ENCODE data around the gene CSMD2.
"Not testable (repeated sequence)": the region's sequence is repeated elsewhere in the genome, so short reads cannot be mapped to it uniquely, and the experiment has no call there.

The CSMD2 gene

DNA sequence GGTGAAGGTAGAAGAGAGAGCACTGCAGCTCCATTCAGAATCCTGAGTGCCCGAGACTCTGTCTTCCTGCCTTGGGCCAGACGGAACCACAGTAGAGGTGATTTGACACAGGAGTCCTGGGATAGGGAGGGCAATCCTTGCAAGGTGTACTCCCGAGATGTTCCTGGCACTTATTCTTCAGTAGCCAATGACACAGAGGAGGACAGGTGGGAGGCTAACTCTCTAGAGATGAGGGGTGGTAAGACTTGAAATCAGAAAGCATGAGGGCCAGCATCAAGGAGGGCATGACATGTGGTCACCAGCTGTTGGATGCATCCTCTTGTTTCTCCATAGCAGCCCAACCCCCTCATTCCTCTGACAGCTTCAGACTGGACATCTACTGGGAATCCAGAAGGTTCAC, 56.3 kb downstream of the CSMD2 start:
- DNase-seq (ENCODE audit: low spot score): no peak

DNA sequence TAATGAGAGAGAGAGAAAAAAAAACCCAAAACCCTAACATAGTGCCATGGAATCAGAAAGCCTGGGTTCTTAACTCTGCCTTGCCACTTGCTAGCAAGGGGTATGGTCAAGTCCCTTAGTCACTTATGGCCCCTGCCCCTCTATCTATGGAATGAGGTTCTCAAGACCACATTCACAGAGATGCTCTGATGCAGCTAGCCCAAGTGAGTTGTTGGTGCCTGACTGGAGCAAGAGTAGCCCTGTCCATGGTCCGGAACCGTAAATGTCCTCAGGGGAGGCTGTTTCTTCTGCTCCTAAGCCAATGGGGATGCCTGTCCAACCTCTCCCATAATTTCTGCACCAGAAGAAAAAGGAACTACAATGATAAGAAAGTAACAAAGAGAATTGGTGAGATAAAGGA, 56.8 kb downstream of the CSMD2 start:
- no peaks in the 10 kb centered on the region for H3K9me3 Mint-ChIP-seq
- H3K27ac Mint-ChIP-seq: no peak overlapping the region
- no peaks in the 10 kb centered on the region for H3K36me3 Mint-ChIP-seq (ENCODE audit: low read depth)
- no peaks in the 10 kb centered on the region for H3K4me1 Mint-ChIP-seq (ENCODE audit: low read depth)
- no peaks in the 10 kb centered on the region for H3K27me3 Mint-ChIP-seq (ENCODE audit: low read depth)
- DNase-seq (ENCODE audit: low spot score): no peak
- no peak overlapping the region for H3K4me3 Mint-ChIP-seq

More for the DNA sequence above, 56.3 kb downstream of the CSMD2 start:
- Mint-ChIP-seq H3K36me3 (ENCODE audit: low read depth) (no peaks in the 10 kb centered on the region), H3K9me3 (no peaks in the 10 kb centered on the region), H3K27ac (no peak overlapping the region), H3K4me1 (ENCODE audit: low read depth) (no peaks in the 10 kb centered on the region), H3K4me3 (no peak overlapping the region), H3K27me3 (ENCODE audit: low read depth) (no peaks in the 10 kb centered on the region)

DNA sequence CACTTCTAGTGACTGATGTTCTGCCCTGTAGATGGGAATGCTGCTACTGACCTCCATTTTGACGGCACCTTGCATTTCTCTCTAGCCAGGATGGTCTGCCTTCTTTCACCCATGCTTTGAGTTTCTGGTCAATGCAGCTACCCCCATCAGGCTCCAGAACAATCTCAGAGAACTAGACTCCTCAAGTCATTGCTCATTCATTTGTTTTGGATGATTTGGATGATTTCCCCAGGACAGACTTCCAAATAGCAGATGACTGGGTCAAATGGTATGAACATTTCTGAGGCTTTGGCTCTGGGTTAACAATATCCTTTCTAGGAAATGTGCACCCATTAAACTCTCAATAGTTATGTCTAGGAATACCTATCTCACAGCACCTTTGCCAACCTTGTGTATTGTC, 63.9 kb downstream of the CSMD2 start:
- no peaks in the 10 kb centered on the region for H3K36me3 Mint-ChIP-seq (ENCODE audit: low read depth)
- no peak overlapping the region for H3K27ac Mint-ChIP-seq
- H3K27me3 Mint-ChIP-seq (ENCODE audit: low read depth): no peaks in the 10 kb centered on the region
- no peaks in the 10 kb centered on the region for H3K9me3 Mint-ChIP-seq
- no peaks in the 10 kb centered on the region for H3K4me1 Mint-ChIP-seq (ENCODE audit: low read depth)
- no peak overlapping the region for H3K4me3 Mint-ChIP-seq
- no peak for DNase-seq (ENCODE audit: low spot score)

DNA sequence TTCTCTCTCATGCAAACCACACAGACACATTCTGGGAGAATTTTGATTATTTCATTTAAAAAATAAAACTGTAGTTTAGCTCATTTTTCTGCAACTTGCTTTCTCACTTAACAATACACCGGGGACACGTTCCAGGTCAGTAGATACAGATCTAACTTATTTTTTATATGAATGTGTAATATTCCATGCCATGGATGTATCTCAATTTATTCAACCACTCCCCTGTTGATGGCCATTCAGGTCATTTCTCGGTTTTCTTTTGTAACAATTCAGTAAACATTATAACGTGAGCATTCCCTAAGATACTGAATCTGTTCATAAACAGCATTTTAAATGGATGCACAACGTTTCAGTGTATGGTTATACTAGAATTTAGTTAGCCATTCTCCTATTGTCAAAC, 64.7 kb downstream of the CSMD2 start:
- Mint-ChIP-seq H3K36me3 (ENCODE audit: low read depth) (no peaks in the 10 kb centered on the region), H3K27me3 (ENCODE audit: low read depth) (no peaks in the 10 kb centered on the region), H3K4me1 (ENCODE audit: low read depth) (no peaks in the 10 kb centered on the region), H3K9me3 (no peaks in the 10 kb centered on the region), H3K4me3 (no peak overlapping the region), H3K27ac (no peak overlapping the region)
- no peak for DNase-seq (ENCODE audit: low spot score)

DNA sequence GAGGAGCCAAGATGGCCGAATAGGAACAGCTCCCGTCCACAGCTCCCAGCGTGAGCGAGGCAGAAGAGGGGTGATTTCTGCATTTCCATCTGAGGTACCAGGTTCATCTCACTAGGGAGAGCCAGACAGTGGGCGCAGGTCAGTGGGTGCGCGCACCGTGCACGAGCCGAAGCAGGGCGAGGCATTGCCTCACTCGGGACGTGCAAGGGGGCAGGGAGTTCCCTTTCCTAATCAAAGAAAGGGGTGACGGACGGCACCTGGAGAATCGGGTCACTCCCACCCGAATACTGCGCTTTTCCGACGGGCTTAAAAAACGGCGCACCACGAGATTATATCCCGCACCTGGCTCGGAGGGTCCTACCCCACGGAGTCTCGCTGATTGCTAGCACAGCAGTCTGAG, 72.6 kb downstream of the CSMD2 start:
- H3K9me3 Mint-ChIP-seq; H3K27me3 Mint-ChIP-seq (ENCODE audit: low read depth); H3K4me1 Mint-ChIP-seq (ENCODE audit: low read depth); H3K36me3 Mint-ChIP-seq (ENCODE audit: low read depth); H3K27ac Mint-ChIP-seq; DNase-seq (ENCODE audit: low spot score); H3K4me3 Mint-ChIP-seq: not testable (repeated sequence)

DNA sequence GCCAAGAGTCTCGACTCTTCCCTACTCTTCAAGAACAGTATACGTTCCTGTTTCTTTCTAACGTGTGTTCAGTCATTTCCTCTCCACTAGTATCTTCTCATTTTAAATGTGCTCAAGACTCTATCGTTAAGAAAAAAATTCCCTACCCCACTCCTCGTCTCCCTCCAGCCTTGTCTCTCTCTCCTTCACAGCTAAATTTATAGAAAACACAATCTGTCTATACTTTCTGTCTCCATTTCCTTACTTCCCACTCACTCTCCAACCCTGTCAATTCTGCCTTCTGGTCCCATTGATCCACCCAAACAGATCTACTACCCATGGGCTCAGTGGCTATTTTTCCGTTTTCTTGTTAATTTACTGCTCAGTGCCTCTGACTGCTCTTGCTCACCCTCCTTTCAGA, 75.3 kb downstream of the CSMD2 start:
- Mint-ChIP-seq H3K9me3 (peaks cover 4% of the 10 kb centered on the region), H3K27ac (no peak overlapping the region), H3K4me3 (no peak overlapping the region), H3K36me3 (ENCODE audit: low read depth) (no peaks in the 10 kb centered on the region), H3K4me1 (ENCODE audit: low read depth) (no peaks in the 10 kb centered on the region), H3K27me3 (ENCODE audit: low read depth) (no peaks in the 10 kb centered on the region)
- no peak for DNase-seq (ENCODE audit: low spot score)

DNA sequence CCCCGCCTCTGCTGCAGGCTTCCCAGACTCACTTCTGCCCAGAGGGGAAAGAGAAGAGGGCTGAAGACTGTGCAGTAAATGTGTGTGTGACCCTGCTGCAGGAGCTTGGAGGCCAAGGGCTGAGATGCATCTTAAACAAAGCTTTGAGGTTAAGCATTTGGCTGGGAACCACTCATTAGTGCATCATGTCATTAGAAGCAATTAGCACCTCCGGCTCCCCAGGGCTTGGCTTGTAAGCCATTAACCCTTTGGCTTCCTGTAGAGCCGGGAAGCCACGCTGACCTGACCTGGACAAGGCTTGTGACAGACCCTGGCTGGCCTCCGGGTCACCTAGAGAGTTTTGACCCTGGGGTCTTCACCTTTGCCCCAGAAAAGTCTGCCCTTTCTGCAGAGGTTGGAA, 77.0 kb downstream of the CSMD2 start:
- H3K27me3 Mint-ChIP-seq (ENCODE audit: low read depth): no peaks in the 10 kb centered on the region
- H3K9me3 Mint-ChIP-seq: peaks cover 4% of the 10 kb centered on the region
- no peaks in the 10 kb centered on the region for H3K4me1 Mint-ChIP-seq (ENCODE audit: low read depth)
- H3K4me3 Mint-ChIP-seq: no peak overlapping the region
- no peak overlapping the region for H3K27ac Mint-ChIP-seq
- no peak for DNase-seq (ENCODE audit: low spot score)
- no peaks in the 10 kb centered on the region for H3K36me3 Mint-ChIP-seq (ENCODE audit: low read depth)

DNA sequence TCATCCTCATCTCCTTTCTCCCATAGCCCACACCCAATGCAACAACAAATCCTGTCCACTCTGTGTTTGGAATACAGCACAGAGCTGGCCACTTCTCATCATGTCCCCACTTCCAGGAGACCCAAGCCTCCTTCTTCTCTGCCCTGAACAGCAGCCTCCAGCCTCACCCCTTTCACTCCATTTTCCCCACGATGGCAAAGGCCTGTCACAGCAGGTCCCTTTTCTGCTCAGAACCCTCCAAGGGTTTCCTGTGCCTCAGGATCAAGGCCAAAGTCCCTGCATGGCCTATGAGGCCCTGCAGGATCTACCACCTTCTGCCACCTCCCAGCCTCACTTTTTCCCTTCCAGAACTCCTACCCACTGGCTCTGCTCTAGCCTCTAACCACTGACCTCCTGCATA, 78.5 kb downstream of the CSMD2 start:
- H3K4me1 Mint-ChIP-seq (ENCODE audit: low read depth): no peaks in the 10 kb centered on the region
- H3K27me3 Mint-ChIP-seq (ENCODE audit: low read depth): no peaks in the 10 kb centered on the region
- H3K36me3 Mint-ChIP-seq (ENCODE audit: low read depth): no peaks in the 10 kb centered on the region
- no peak overlapping the region for H3K27ac Mint-ChIP-seq
- no peak for DNase-seq (ENCODE audit: low spot score)
- no peaks in the 10 kb centered on the region for H3K9me3 Mint-ChIP-seq
- H3K4me3 Mint-ChIP-seq: no peak overlapping the region

DNA sequence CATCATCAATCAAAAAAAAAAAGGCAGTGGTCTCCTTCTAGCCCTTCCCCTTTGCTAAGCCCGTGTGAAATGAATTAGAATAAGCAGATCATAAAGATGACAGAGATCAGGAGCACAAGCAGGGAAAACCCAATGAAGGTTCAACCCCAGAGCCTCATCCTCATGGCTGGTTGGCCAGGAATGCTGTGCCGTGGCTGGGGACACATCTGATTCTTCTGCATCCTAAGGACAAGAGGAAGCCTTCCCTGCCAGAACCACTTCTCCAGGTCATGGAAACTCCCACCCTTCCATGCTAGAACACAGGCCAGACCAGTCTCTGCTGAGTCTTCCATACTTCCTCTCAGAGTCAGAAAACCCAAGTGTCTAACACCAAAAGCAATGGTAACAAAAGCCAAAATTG, 81.1 kb downstream of the CSMD2 start:
- Mint-ChIP-seq H3K9me3 (no peaks in the 10 kb centered on the region), H3K4me3 (no peak overlapping the region), H3K4me1 (ENCODE audit: low read depth) (no peaks in the 10 kb centered on the region), H3K36me3 (ENCODE audit: low read depth) (no peaks in the 10 kb centered on the region), H3K27ac (no peak overlapping the region), H3K27me3 (ENCODE audit: low read depth) (no peaks in the 10 kb centered on the region)
- DNase-seq (ENCODE audit: low spot score): no peak

DNA sequence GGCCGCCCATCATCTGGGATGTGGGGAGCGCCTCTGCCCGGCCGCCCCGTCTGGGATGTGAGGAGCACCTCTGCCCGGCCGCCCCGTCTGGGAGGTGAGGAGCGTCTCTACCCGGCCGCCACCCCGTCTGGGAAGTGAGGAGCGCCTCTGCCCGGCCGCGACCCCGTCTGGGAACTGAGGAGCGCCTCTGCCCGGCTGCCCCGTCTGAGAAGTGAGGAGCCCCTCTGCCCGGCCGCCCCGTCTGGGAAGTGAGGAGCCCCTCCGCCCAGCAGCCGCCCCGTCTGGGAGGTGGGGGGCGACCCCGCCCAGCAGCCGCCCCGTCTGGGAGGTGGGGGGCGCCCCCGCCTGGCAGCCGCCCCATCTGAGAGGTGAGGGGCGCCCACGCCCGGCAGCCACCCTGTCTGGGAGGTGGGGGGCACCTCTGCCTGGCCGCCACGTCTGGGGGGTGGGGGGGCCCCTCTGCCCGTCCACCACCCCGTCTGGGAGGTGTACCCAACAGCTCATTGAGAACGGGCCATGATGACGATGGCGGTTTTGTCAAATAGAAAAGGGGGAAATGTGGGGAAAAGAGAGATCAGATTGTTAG, 82.9 kb downstream of the CSMD2 start:
- not testable (repeated sequence) for H3K4me3 Mint-ChIP-seq; H3K4me1 Mint-ChIP-seq (ENCODE audit: low read depth); H3K27ac Mint-ChIP-seq; DNase-seq (ENCODE audit: low spot score); H3K27me3 Mint-ChIP-seq (ENCODE audit: low read depth); H3K36me3 Mint-ChIP-seq (ENCODE audit: low read depth); H3K9me3 Mint-ChIP-seq

DNA sequence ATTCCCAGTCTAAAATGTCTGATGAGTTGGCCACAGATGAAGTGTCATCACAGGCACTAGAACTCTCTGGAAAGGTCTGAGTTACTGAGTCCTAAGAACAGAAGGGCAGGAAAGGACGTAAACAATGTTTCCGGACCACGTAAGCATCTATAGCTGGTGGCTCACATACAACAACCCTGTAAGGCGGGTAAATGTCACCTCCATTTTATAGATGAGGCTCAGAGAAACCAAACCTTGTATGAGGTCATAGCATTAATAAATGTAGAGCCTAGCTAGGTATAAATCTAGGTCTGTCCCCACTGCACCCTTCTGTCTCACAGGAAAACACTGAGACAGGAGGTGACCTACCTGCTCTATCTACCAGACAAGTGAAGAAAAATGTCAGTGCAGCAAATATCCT, 86.6 kb downstream of the CSMD2 start:
- Mint-ChIP-seq H3K9me3 (no peaks in the 10 kb centered on the region), H3K27me3 (ENCODE audit: low read depth) (no peaks in the 10 kb centered on the region), H3K36me3 (ENCODE audit: low read depth) (no peaks in the 10 kb centered on the region), H3K27ac (no peak overlapping the region), H3K4me1 (ENCODE audit: low read depth) (no peaks in the 10 kb centered on the region), H3K4me3 (no peak overlapping the region)
- DNase-seq (ENCODE audit: low spot score): no peak

DNA sequence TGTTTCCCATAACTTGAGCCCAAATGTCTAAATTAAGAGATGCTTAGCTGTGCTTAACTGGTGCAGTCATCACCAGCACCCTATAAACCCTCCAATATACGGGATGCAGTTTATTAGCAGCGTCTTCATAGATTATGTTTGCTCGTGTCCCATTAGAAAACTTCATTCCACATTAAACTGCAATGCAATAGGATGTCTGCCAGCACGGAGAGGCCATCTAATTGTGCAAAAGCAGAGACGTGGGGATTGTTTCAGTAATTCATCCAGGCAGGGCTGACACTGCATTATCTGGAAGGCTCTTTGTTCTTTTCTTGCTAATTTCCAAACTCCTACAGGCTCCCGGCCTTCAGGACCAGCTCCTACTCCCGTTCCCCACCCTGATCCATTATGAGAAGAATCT, 89.5 kb downstream of the CSMD2 start:
- Mint-ChIP-seq H3K9me3 (no peaks in the 10 kb centered on the region), H3K4me1 (ENCODE audit: low read depth) (no peaks in the 10 kb centered on the region), H3K27me3 (ENCODE audit: low read depth) (no peaks in the 10 kb centered on the region), H3K27ac (no peak overlapping the region), H3K4me3 (no peak overlapping the region), H3K36me3 (ENCODE audit: low read depth) (no peaks in the 10 kb centered on the region)
- no peak for DNase-seq (ENCODE audit: low spot score)

DNA sequence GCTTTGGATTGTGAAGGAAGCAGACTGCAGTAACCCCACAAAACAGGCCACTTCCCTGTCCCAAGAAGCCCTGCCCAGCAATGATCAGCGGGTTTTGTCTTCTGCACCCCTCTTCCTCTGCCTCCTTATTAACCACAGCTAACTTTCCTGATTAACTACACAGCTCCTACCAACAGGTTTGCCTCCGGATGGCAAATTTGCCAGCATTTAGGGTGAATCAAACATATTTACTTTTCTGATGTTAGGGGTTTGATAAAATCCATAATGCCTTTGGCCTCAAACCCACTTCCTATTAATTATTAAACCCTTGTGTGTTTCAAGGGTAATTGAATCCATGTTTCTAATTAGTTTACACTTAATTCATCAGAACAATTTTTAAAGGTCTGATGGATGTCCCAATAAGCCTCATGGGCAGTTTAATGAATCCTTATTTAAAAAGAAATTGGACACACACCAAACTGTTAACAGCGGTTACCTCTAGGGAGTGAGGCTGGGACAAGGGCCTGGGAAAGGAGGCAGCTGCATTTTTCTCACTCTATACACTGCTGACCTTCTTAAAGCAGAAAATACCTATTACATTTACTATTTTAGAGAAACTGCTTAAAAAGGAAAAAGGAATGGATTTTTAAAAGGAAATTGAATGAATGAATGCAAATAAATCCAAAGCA, 91.9 kb downstream of the CSMD2 start:
- no peak overlapping the region for H3K4me3 Mint-ChIP-seq
- no peaks in the 10 kb centered on the region for H3K27me3 Mint-ChIP-seq (ENCODE audit: low read depth)
- H3K4me1 Mint-ChIP-seq (ENCODE audit: low read depth): no peaks in the 10 kb centered on the region
- no peaks in the 10 kb centered on the region for H3K36me3 Mint-ChIP-seq (ENCODE audit: low read depth)
- DNase-seq (ENCODE audit: low spot score): no peak
- no peak overlapping the region for H3K27ac Mint-ChIP-seq
- no peaks in the 10 kb centered on the region for H3K9me3 Mint-ChIP-seq

DNA sequence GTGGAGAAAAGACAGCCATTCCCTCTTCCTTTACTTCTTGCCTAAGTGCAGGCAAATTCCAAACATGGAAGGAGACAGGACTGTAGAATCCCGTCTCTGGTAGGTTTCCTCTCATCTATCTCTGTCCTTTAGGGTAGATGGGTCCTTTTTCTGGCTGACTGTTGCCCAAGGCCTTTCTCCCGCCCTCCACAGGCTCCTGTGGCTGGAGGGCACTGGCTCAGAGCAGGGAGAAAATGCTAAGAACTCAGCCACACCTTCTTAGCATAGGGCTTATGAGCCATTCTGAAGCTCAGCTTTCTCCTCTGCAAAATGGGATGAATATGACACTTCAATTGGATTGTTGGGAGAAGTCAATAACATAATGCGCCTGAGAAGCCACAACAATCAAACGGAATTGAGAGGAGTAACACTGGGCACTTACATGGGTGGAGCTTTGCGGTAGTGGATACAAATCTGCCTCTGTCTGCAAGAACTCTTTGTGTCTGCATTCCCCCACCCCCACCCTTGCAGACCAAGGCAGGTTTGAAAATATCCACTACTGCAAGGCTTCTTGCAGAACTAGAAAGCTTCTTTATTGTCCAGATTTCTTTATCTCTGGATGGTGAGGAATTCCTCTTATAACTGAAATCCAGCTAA, 94.7 kb downstream of the CSMD2 start:
- Mint-ChIP-seq H3K4me1 (ENCODE audit: low read depth) (no peaks in the 10 kb centered on the region), H3K9me3 (no peaks in the 10 kb centered on the region), H3K27me3 (ENCODE audit: low read depth) (no peaks in the 10 kb centered on the region), H3K4me3 (no peak overlapping the region), H3K27ac (no peak overlapping the region), H3K36me3 (ENCODE audit: low read depth) (no peaks in the 10 kb centered on the region)
- no peak for DNase-seq (ENCODE audit: low spot score)

All from T-helper 2 cell treated with Interferon-gamma antibody and Interleukin-4, amounts not matched to agents 5 μg/mL and 100 μg/mL, for 36 hours (primary cell).